ENCODE data around the gene SH3RF1. TPM values are rescaled to one million over a fixed set of nuclear protein-coding genes. Genes with fewer than 3 reads are reported as not detected.

The SH3RF1 gene
- total RNA-seq, 2 donors from 2014 or later = 42.9 to 57.5 TPM

DNA sequence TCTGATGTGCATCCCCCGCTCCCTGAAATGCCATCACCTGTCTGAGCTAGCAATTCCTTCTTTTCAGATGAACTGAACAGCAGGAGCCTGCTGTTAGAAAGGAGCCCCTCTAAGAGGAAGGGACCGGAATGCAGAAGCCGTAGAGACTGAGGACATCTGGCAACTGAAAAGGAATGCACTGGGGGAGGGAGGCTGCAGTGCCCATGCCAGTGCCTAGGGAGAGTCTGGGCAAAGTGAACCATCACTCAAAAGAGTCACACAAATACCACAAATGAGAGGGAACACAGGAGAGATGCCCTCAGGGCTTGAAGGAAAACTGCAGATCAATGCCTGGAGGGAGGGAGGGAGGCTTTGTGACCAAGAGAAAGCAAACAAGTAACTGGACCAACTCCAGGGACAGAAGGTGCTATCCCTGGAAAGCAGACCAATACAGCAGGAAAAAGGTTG lies 166.8 kb downstream of the SH3RF1 start:
- Histone ChIP-seq H3K27me3 (replicated peaks; ENCODE audit: insufficient read depth) (no peaks in the 10 kb centered on the region), H3K27ac (peak overlapping the region; percentile 55 to 57), H3K4me3 (no peak overlapping the region), H3K9me3 (no peaks in the 10 kb centered on the region), H3K4me1 (replicated peaks) (peaks cover 7% of the 10 kb centered on the region), H3K36me3 (no peaks in the 10 kb centered on the region)
- peak; percentile 74 for TF ChIP-seq POLR2AphosphoS5 (IDR thresholded peaks at IDR 0.05)
- TF ChIP-seq, protein P1, sequence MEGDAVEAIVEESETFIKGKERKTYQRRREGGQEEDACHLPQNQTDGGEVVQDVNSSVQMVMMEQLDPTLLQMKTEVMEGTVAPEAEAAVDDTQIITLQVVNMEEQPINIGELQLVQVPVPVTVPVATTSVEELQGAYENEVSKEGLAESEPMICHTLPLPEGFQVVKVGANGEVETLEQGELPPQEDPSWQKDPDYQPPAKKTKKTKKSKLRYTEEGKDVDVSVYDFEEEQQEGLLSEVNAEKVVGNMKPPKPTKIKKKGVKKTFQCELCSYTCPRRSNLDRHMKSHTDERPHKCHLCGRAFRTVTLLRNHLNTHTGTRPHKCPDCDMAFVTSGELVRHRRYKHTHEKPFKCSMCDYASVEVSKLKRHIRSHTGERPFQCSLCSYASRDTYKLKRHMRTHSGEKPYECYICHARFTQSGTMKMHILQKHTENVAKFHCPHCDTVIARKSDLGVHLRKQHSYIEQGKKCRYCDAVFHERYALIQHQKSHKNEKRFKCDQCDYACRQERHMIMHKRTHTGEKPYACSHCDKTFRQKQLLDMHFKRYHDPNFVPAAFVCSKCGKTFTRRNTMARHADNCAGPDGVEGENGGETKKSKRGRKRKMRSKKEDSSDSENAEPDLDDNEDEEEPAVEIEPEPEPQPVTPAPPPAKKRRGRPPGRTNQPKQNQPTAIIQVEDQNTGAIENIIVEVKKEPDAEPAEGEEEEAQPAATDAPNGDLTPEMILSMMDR (IDR thresholded peaks at IDR 0.05) = no peak
- WGBS = 30% methylated on average over 3 of the region's 3 CpGs
- DNase-seq (ENCODE audit: low spot score) = peak; percentile 64
- intact Hi-C loops (cut with DNase I) = no loop called here

DNA sequence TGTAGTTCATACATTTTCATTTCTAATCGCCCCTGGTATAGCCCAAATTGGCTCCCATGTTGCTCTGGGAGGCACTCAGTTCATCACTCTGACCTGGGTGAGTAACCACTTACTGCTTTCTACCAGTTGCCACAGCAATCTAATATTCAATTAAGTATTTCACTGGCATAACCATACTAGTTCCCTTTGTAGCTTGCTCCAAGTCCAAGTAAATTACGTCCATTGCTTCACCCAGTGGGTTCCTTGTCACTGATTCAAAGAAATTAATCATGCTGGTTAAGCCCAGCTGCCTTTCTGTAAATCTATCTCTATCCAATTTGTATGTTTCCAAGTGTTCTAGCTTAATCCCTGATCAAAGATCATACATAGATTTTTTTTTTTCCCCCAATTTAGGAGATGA lies 168.7 kb downstream of the SH3RF1 start:
- H3K9me3 ChIP-seq = no peaks in the 10 kb centered on the region
- H3K4me3 ChIP-seq = no peak overlapping the region
- H3K4me1 ChIP-seq (replicated peaks) = peaks cover 7% of the 10 kb centered on the region
- 84% methylated on average over 2 of the region's 2 CpGs for WGBS
- DNase-seq (ENCODE audit: low spot score) = no peak
- no peaks in the 10 kb centered on the region for H3K27me3 ChIP-seq (replicated peaks; ENCODE audit: insufficient read depth)
- no peak overlapping the region for H3K27ac ChIP-seq
- intact Hi-C loops (cut with DNase I) = no loop called here
- TF ChIP-seq POLR2A (IDR thresholded peaks at IDR 0.05) = no peak
- H3K36me3 ChIP-seq = no peaks in the 10 kb centered on the region

DNA sequence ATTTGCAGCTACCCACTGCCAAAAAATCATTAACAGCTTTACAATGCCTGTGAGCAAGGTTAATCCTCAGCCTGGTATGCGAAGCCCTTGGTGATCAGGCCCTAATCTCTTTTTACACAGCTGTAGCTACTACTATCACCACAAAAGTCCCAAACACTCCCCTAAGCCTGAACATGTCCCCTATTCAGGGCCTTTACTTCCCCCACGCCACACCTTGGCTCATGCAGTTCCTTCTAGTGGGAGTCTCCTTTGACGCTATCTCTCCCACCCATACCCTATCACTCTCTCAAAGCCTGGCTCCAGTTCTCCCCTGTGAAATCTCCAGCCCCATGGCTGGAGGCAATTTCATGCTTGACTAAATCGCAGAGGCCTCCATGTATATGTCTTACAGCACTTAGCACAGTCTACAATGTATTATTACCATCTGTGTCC lies 170.1 kb downstream of the SH3RF1 start:
- peak overlapping the region; percentile 36 to 62 for H3K27ac ChIP-seq
- no peak overlapping the region for H3K4me3 ChIP-seq
- intact Hi-C loops (cut with DNase I) = no loop called here
- H3K36me3 ChIP-seq = no peaks in the 10 kb centered on the region
- H3K27me3 ChIP-seq (replicated peaks; ENCODE audit: insufficient read depth) = no peaks in the 10 kb centered on the region
- 96% methylated on average over 4 of the region's 4 CpGs for WGBS
- no peak for DNase-seq (ENCODE audit: low spot score)
- peaks cover 7% of the 10 kb centered on the region for H3K4me1 ChIP-seq (replicated peaks)
- no peaks in the 10 kb centered on the region for H3K9me3 ChIP-seq
- TF ChIP-seq POLR2A (IDR thresholded peaks at IDR 0.05) (no peak), POLR2AphosphoS5 (IDR thresholded peaks at IDR 0.05) (no peak)
- TF ChIP-seq, protein P1 (IDR thresholded peaks at IDR 0.05) = no peak

DNA sequence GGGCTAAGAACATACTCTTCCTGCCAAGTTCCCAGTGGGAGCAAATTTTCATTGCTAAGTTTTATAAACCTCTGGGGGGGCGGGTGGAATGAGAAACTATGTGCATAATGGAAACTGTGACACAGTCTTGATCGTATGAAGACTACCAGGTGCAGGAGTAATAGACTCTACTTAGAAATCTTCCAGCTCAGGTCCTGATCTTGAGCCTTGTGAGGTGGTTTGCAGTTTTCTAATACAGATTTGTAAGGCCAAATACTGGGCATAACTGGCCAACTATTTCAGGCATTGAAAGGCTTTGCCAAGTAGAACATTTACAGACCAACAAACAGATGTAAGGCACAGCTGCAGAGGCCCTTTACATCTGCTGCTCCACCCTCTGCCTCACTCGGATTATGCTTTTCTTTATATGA lies 171.0 kb downstream of the SH3RF1 start:
- no peak for DNase-seq (ENCODE audit: low spot score)
- 16% methylated on average over 3 of the region's 3 CpGs for WGBS
- H3K9me3 ChIP-seq = no peaks in the 10 kb centered on the region
- no peak overlapping the region for H3K4me3 ChIP-seq
- no peaks in the 10 kb centered on the region for H3K27me3 ChIP-seq (replicated peaks; ENCODE audit: insufficient read depth)
- peak overlapping the region; percentile 36 to 62 for H3K27ac ChIP-seq
- peak; percentile 74 for TF ChIP-seq POLR2AphosphoS5 (IDR thresholded peaks at IDR 0.05)
- TF ChIP-seq POLR2A (IDR thresholded peaks at IDR 0.05) = no peak
- peaks cover 7% of the 10 kb centered on the region for H3K4me1 ChIP-seq (replicated peaks)
- H3K36me3 ChIP-seq = no peaks in the 10 kb centered on the region
- intact Hi-C loops (cut with DNase I) = no loop called here

DNA sequence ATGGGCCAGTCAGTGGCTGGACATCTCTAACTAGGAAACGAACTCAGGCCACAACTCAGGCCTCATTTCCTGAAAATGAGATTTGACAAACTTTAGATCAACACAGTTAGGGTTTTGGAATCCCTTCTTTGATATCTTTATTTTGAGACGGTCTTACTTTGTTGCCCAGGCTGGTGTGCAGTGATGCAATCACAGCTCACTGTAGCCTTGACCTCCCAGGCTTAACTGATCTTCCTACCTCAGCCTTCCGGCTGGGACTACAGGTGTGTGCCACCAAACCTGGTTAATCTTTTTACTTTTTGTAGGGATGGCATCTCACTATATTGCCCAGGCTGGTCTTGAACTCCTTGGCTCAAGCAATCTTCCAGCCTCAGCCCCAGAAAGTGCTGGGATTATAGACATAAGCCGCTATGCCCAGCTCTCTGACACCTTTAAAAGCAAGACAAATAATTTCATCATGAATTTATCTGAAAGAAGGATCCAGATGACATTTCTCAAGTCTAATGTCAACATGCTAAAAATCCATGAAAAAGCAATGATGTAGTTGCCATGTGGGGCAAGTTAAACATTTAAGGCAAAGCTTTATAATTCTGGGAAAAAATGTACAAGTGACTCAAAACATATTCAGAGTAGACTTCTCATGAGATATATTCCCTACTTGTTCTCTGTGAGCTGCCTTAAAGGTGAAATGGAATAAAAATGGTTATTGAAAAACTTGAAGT lies 171.6 kb downstream of the SH3RF1 start:
- no peaks in the 10 kb centered on the region for H3K9me3 ChIP-seq
- TF ChIP-seq, protein P1 (IDR thresholded peaks at IDR 0.05) = no peak
- TF ChIP-seq POLR2AphosphoS5 (IDR thresholded peaks at IDR 0.05) (no peak), POLR2A (IDR thresholded peaks at IDR 0.05) (no peak)

DNA sequence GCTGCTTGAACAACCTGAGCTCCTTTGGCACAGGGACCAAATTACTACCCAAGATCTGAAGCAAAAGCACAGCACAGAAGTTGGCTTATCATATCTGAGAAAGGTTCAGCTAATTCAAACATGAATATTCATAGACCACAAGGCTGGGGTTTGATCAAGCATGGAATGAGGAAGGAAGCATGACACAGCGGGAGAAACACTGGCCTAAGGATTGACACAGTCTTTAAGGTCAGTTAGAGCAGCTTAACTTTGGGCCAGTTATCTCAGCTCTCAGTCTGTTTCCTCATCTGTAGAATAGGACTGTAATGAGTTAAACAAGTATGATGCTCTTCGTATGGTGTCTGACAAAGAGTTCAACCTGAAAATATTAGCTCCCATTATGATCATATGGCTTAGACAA lies 172.2 kb downstream of the SH3RF1 start:
- H3K27ac ChIP-seq = peak overlapping the region in 1 of 2 donors; percentile 27
- intact Hi-C loops (cut with DNase I) = no loop called here

More for the DNA sequence above, 171.6 kb downstream of the SH3RF1 start:
- 86% methylated on average over 4 of the region's 4 CpGs for WGBS
- H3K36me3 ChIP-seq = no peaks in the 10 kb centered on the region
- no peak overlapping the region for H3K4me3 ChIP-seq
- DNase-seq (ENCODE audit: low spot score) = no peak
- intact Hi-C loops (cut with DNase I) = no loop called here
- peaks cover 3% of the 10 kb centered on the region for H3K4me1 ChIP-seq (replicated peaks)
- peak overlapping the region; percentile 27 to 40 for H3K27ac ChIP-seq
- H3K27me3 ChIP-seq (replicated peaks; ENCODE audit: insufficient read depth) = no peaks in the 10 kb centered on the region

More for the DNA sequence above, 172.2 kb downstream of the SH3RF1 start:
- Histone ChIP-seq H3K36me3 (no peaks in the 10 kb centered on the region), H3K9me3 (no peaks in the 10 kb centered on the region), H3K4me1 (replicated peaks) (no peaks in the 10 kb centered on the region), H3K4me3 (no peak overlapping the region), H3K27me3 (replicated peaks; ENCODE audit: insufficient read depth) (no peaks in the 10 kb centered on the region)
- DNase-seq (ENCODE audit: low spot score) = no peak
- TF ChIP-seq POLR2AphosphoS5 (IDR thresholded peaks at IDR 0.05) (no peak), POLR2A (IDR thresholded peaks at IDR 0.05) (no peak)
- TF ChIP-seq, protein P1 (IDR thresholded peaks at IDR 0.05) = no peak
- 89% methylated on average over 2 of the region's 2 CpGs for WGBS

Measured in prostate gland (tissue), 2 donors.